HG03469 (cell line): ENCODE results near the gene RHBDL3.

Experiments used
- ATAC-seq: cut with Tn5 transposase; IDR thresholded peaks from one replicate; pipeline ENCODE4 v1.9.1; 2021; ENCODE audit warnings: mild to moderate bottlenecking, moderate library complexity, moderate number of reproducible peaks; ENCODE audit not compliant: unreplicated experiment

RHBDL3 gene

GRCh38 chr17:32355649-32356377 is 90.2 kb downstream of the RHBDL3 start:
- ATAC-seq, result no peak

- ATAC-seq, result no peak
These were observed 90.7 kb downstream of the RHBDL3 start for GRCh38 chr17:32356378-32356743.

GRCh38 chr17:32356750-32357149 is 91.1 kb downstream of the RHBDL3 start:
- no peak for ATAC-seq

- no peak for ATAC-seq
These were observed 92.0 kb downstream of the RHBDL3 start for GRCh38 chr17:32357615-32358014.

- no peak for ATAC-seq
These were observed 95.6 kb downstream of the RHBDL3 start for GRCh38 chr17:32361270-32361669.

GRCh38 chr17:32370426-32370825 is 104.8 kb downstream of the RHBDL3 start:
- no peak for ATAC-seq
